NT2/D1 (cell line): ENCODE results near the gene CYGB.

Experiments
- YY1 ChIP-seq: IDR thresholded peaks from 2 replicates; pipeline ENCODE4 v1.6.1; 2011; ENCODE audit not compliant: insufficient read length, insufficient read depth
- ZNF274 ChIP-seq: IDR thresholded peaks from 2 replicates; pipeline ENCODE4 v1.6.1; 2011; ENCODE audit warnings: mild to moderate bottlenecking, low read depth, low read length

DNA sequence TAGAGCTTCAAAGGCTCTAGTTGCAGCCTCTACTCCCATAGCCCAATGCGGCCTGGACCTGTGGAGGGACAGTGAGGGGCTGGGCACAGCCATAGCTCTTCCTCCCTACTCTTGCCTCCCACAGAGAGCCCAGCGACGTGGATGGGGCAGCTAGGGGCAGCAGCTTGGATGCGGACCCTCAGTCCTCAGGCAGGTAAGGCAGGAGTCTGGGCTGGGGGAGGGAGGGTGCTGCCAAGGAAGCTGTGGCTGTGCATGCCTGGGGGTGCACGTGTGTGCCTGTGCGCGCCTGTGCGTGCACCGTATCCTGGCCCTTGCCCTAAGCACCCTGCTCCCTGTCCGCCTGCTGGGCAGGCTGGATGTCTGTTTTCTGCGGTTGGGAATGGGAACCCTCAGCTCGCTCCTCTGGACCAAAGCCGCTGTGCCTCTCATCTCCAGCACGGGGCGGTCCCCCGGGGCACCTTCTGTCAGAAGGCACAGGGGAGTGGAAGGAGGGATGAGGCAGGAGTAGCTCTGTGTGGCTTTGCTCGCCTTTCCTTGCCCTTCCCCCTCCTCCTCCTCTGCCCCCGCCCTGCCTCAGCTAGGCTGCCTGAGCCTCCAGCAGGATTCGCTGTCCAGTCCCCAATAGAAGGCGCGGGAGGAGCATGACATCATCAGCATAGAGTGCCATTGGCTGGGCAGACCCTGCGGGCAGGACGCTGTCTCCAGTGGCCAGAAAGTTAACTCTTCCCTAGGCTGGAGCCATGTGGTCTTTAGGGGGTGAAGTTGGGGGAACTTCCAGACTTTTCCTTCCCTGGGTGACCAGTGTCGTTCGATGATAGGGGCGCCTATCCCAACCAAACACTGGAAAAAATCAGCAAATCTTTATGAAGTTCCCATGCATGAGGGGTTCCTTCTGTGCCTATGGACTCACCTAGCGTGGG lies 3.1 kb upstream of the CYGB start:
- TF ChIP-seq ZNF274, result no peak
- TF ChIP-seq YY1, result no peak
